H9 (cell line): Measurements from ENCODE around the gene NMU. TPM values are rescaled to one million over a fixed set of nuclear protein-coding genes. Genes with fewer than 3 reads are reported as not detected.

Experiments
- DNase-seq: peaks from one replicate; pipeline ENCODE4 v3.0.0-alpha.2; 2017
- H2AFZ ChIP-seq: one replicate; pipeline ENCODE4 v1.6.1; 2013; ENCODE audit warnings: mild to moderate bottlenecking, low read length, control low read depth, moderate library complexity
- H2AK5ac ChIP-seq: 2 replicates; pipeline ENCODE4 v1.6.1; 2013; ENCODE audit warnings: low read length, control low read depth, mixed read lengths; ENCODE audit not compliant: insufficient read length
- H2BK120ac ChIP-seq: one replicate; pipeline ENCODE4 v1.6.1; 2013; ENCODE audit warnings: low read depth, mild to moderate bottlenecking, low read length, control low read depth, inconsistent platforms; ENCODE audit not compliant: poor library complexity, severe bottlenecking
- H2BK12ac ChIP-seq: 2 replicates; pipeline ENCODE4 v1.6.1; 2013; ENCODE audit warnings: low read length, control low read depth, mixed read lengths, low read depth; ENCODE audit not compliant: insufficient read length
- H2BK15ac ChIP-seq: 2 replicates; pipeline ENCODE4 v1.6.1; 2013; ENCODE audit warnings: low read depth, low read length, control low read depth
- H2BK20ac ChIP-seq: one replicate; pipeline ENCODE4 v1.6.1; 2013; ENCODE audit warnings: low read depth, mild to moderate bottlenecking, low read length, control low read depth, inconsistent platforms; ENCODE audit not compliant: poor library complexity, severe bottlenecking
- H2BK5ac ChIP-seq: 2 replicates; pipeline ENCODE4 v1.6.1; 2013; ENCODE audit warnings: low read length, control low read depth, mixed read lengths; ENCODE audit not compliant: insufficient read length
- H3K14ac ChIP-seq: 2 replicates; pipeline ENCODE4 v1.6.1; 2013; ENCODE audit warnings: low read length, control low read depth; ENCODE audit not compliant: insufficient read depth
- H3K18ac ChIP-seq: 2 replicates; pipeline ENCODE4 v1.6.1; 2013; ENCODE audit warnings: low read depth, mild to moderate bottlenecking, mixed read lengths, low read length, control low read depth; ENCODE audit not compliant: insufficient read length
- H3K23ac ChIP-seq: 2 replicates; pipeline ENCODE4 v1.6.1; 2013; ENCODE audit warnings: low read length, control low read depth, mixed read lengths, low read depth; ENCODE audit not compliant: insufficient read length
- H3K23me2 ChIP-seq: 2 replicates; pipeline ENCODE4 v1.6.1; 2013; ENCODE audit warnings: low read depth, mild to moderate bottlenecking, mixed read lengths, low read length, control low read depth; ENCODE audit not compliant: insufficient read length, poor library complexity, severe bottlenecking
- H3K27ac ChIP-seq: 2 replicates; pipeline ENCODE4 v1.5.1; 2013; ENCODE audit warnings: low read length, control low read depth, mixed read lengths, low read depth; ENCODE audit not compliant: insufficient read length
- H3K27me3 ChIP-seq: 2 replicates; pipeline ENCODE4 v1.6.1; 2013; ENCODE audit warnings: low read length, control low read depth, inconsistent platforms; ENCODE audit not compliant: insufficient read depth
- H3K4ac ChIP-seq: 2 replicates; pipeline ENCODE4 v1.6.1; 2013; ENCODE audit warnings: low read depth, mild to moderate bottlenecking, control low read depth, inconsistent platforms, low read length, moderate library complexity
- H3K4me1 ChIP-seq: 2 replicates; pipeline ENCODE4 v1.6.1; 2013; ENCODE audit warnings: low read length, control low read depth, inconsistent platforms; ENCODE audit not compliant: insufficient read depth
- H3K4me2 ChIP-seq: 2 replicates; pipeline ENCODE4 v1.6.1; 2013; ENCODE audit warnings: low read length, control low read depth, mixed read lengths; ENCODE audit not compliant: insufficient read length, insufficient read depth
- H3K56ac ChIP-seq: 2 replicates; pipeline ENCODE4 v1.6.1; 2013; ENCODE audit warnings: low read depth, mild to moderate bottlenecking, mixed read lengths, low read length, control low read depth; ENCODE audit not compliant: insufficient read length
- H3K79me1 ChIP-seq: 2 replicates; pipeline ENCODE4 v1.6.1; 2013; ENCODE audit warnings: low read depth, mild to moderate bottlenecking, moderate library complexity, low read length, control low read depth, inconsistent platforms; ENCODE audit not compliant: insufficient read depth, poor library complexity, severe bottlenecking
- H3K79me2 ChIP-seq: 2 replicates; pipeline ENCODE4 v1.6.1; 2013; ENCODE audit warnings: low read length, control low read depth, inconsistent platforms; ENCODE audit not compliant: insufficient read depth
- H3K9ac ChIP-seq: 2 replicates; pipeline ENCODE4 v1.6.1; 2013; ENCODE audit warnings: low read length, control low read depth, mixed read lengths; ENCODE audit not compliant: insufficient read length; ENCODE audit errors: extremely low read depth
- H3K9me3 ChIP-seq: one replicate; pipeline ENCODE4 v1.6.1; 2013; ENCODE audit warnings: low read depth, low read length, inconsistent platforms; ENCODE audit not compliant: control insufficient read depth
- H3T11ph ChIP-seq: one replicate; pipeline ENCODE4 v1.6.1; 2013; ENCODE audit warnings: mild to moderate bottlenecking, low read length, control low read depth, inconsistent platforms
- H4K20me1 ChIP-seq: one replicate; pipeline ENCODE4 v1.6.1; 2013; ENCODE audit not compliant: control insufficient read depth, insufficient read length, insufficient read depth
- H4K5ac ChIP-seq: 2 replicates; pipeline ENCODE4 v1.6.1; 2013; ENCODE audit warnings: low read depth, mild to moderate bottlenecking, mixed read lengths, low read length, control low read depth; ENCODE audit not compliant: insufficient read length
- H4K8ac ChIP-seq: replicated peaks from 2 replicates; pipeline ENCODE4 v1.6.1; 2013; ENCODE audit warnings: low read length, control low read depth, mixed read lengths, low read depth; ENCODE audit not compliant: insufficient read length
- H4K91ac ChIP-seq: 2 replicates; pipeline ENCODE4 v1.6.1; 2013; ENCODE audit warnings: low read depth, mild to moderate bottlenecking, moderate library complexity, mixed read lengths, low read length, control low read depth; ENCODE audit not compliant: insufficient read length
- H3K27ac Mint-ChIP-seq, 3 experiments: 2 replicates in 2 of 3; 3 replicates in 1 of 3; pipeline ENCODE4 v1.8.0; 2020 to 2021; ENCODE audit warnings: mixed read lengths in 3 of 3, mild to moderate bottlenecking in 1 of 3, moderate library complexity in 1 of 3
- H3K27me3 Mint-ChIP-seq: 2 replicates; pipeline ENCODE4 v1.8.0; 2021; ENCODE audit warnings: low read depth, mild to moderate bottlenecking, moderate library complexity, mixed read lengths
- H3K36me3 Mint-ChIP-seq, 3 experiments: 2 replicates in 2 of 3; 3 replicates in 1 of 3; pipeline ENCODE4 v1.8.0; 2020 to 2021; ENCODE audit warnings: low read depth in 3 of 3, mixed read lengths in 3 of 3; ENCODE audit not compliant: insufficient read depth in 1 of 3
- H3K4me1 Mint-ChIP-seq, 2 experiments: 2 replicates each; pipeline ENCODE4 v1.8.0; 2020; ENCODE audit warnings: mixed read lengths in 2 of 2
- H3K4me3 Mint-ChIP-seq, 2 experiments: 2 replicates in 1 of 2; 3 replicates in 1 of 2; pipeline ENCODE4 v1.8.0; 2020 to 2021; ENCODE audit warnings: mild to moderate bottlenecking in 2 of 2, mixed read lengths in 2 of 2, moderate library complexity in 1 of 2
- H3K9me3 Mint-ChIP-seq, 2 experiments: 2 replicates in 1 of 2; 3 replicates in 1 of 2; pipeline ENCODE4 v1.8.0; 2020; ENCODE audit warnings: mild to moderate bottlenecking in 2 of 2, mixed read lengths in 2 of 2, moderate library complexity in 1 of 2
- CTCF ChIP-seq: fragments of 200-600 bp; sonication (generic); conservative IDR thresholded peaks from 3 replicates; pipeline ENCODE4 v1.8.0; 2021; ENCODE audit warnings: antibody characterized with exemption, mild to moderate bottlenecking
- total RNA-seq: library from RNA; stranded (reverse); gene quantifications from 2 replicates; pipeline ENCODE4 v1.2.1, GENCODE V29; 2021

The NMU gene
- total RNA-seq, 1 experiment from 2014 or later = 12.9 TPM

DNA sequence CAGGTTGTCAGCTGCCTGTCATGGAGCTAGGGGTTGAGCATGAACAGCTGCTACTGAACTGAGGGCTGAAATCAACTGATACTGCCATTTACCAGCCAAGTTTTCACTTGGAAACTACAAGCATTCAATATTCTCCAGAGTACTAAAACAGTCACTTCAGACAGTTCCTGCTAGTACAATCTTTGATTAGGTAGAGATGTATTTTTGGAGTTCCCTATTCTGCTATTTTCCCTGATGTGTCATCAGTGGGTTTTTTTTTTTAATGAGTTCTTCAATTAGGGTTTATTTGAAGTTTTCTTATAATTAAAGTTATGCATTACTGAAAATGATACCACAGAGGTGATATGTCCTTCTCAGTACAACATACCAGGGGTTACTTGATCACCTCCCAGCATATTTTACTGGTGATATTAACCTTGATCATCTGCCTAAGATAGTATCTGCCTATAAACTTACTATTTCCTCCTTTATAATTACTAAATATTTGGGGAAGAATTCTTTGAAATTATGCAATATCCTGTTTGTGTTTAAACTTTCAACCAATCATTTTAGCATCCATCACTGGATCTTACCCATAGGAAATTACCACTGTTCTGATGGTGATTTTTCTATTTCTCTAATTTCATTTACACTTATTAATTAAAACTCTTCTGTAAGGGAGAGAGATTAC, 57.6 kb downstream of the NMU start:
- no peak overlapping the region for H2AFZ ChIP-seq
- H3K9ac ChIP-seq = no peak overlapping the region
- no peaks in the 10 kb centered on the region for H3K23me2 ChIP-seq
- H3K56ac ChIP-seq = no peak overlapping the region
- Mint-ChIP-seq H3K27me3 (no peaks in the 10 kb centered on the region), H3K4me1 (no peaks in the 10 kb centered on the region), H3K27ac (no peak overlapping the region), H3K9me3 (peaks cover 46 to 48% of the 10 kb centered on the region in 2 experiments), H3K4me3 (no peak overlapping the region), H3K36me3 (peaks cover 18 to 34% (median 26%) of the 10 kb centered on the region in 3 experiments)
- no peak overlapping the region for H3K23ac ChIP-seq
- no peak overlapping the region for H2BK20ac ChIP-seq
- H4K20me1 ChIP-seq = no peaks in the 10 kb centered on the region
- no peak overlapping the region for H3K14ac ChIP-seq
- no peak overlapping the region for H2BK120ac ChIP-seq
- H4K5ac ChIP-seq = no peak overlapping the region
- no peak overlapping the region for H2BK12ac ChIP-seq
- H3K18ac ChIP-seq = no peak overlapping the region
- H3K27me3 ChIP-seq = no peaks in the 10 kb centered on the region
- no peak overlapping the region for H3K4ac ChIP-seq
- no peak for TF ChIP-seq CTCF
- no peak for DNase-seq
- H3K4me2 ChIP-seq = no peak overlapping the region
- peaks cover 8% of the 10 kb centered on the region for H3K9me3 ChIP-seq
- H3K79me1 ChIP-seq = no peaks in the 10 kb centered on the region
- H4K8ac ChIP-seq = no peak overlapping the region
- H2BK15ac ChIP-seq = no peak overlapping the region
- no peak overlapping the region for H3T11ph ChIP-seq
- H4K91ac ChIP-seq = no peak overlapping the region
- H3K79me2 ChIP-seq = no peaks in the 10 kb centered on the region
- no peak overlapping the region for H2BK5ac ChIP-seq
- no peak overlapping the region for H3K27ac ChIP-seq
- H3K4me1 ChIP-seq = no peaks in the 10 kb centered on the region
- H2AK5ac ChIP-seq = no peak overlapping the region
